A673 (cell line): Measurements from ENCODE around the gene COBLL1. TPM values are rescaled to one million over a fixed set of nuclear protein-coding genes. Genes with fewer than 3 reads are reported as not detected.

ENCODE experiments used
- BruUV-seq: library from RNA; stranded (reverse); fragments of 400-500 nt; replicated peaks from 2 replicates; lab custom pipeline; 2021; lab: Mats Ljungman, UMichigan
- CTCF ChIA-PET: fragments of 300-600 bp; sonication (Branson Sonifier 250); formaldehyde crosslinking; loops from one replicate; lab custom pipeline; 2022; ENCODE audit warnings: antibody characterized with exemption; lab: Charles Lee
- POLR2A ChIA-PET: fragments of 300-600 bp; sonication (Branson Sonifier 250); formaldehyde crosslinking; loops from one replicate; lab custom pipeline; 2022; ENCODE audit warnings: antibody characterized with exemption; ENCODE audit not compliant: low non-redundant PET; lab: Charles Lee
- DNase-seq: peaks from one replicate; pipeline ENCODE4 v3.0.0-alpha.2; 2015; ENCODE audit warnings: low spot score
- H3K27ac ChIP-seq: fragments of 200-600 bp; sonication (generic); 2 replicates; pipeline ENCODE4 v1.5.1; 2016; ENCODE audit warnings: mixed run types, low read depth, mild to moderate bottlenecking, mixed read lengths, antibody characterized with exemption, low read length; ENCODE audit not compliant: poor library complexity, severe bottlenecking
- H3K27me3 ChIP-seq: fragments of 200-600 bp; sonication (generic); replicated peaks from 2 replicates; pipeline ENCODE4 v1.6.1; 2017; ENCODE audit warnings: mixed run types, low read depth, mild to moderate bottlenecking, mixed read lengths, antibody characterized with exemption, low read length; ENCODE audit not compliant: insufficient read depth, poor library complexity
- H3K36me3 ChIP-seq: fragments of 200-600 bp; sonication (generic); 2 replicates; pipeline ENCODE4 v1.6.1; 2016; ENCODE audit warnings: mixed run types, mild to moderate bottlenecking, mixed read lengths, antibody characterized with exemption, low read length; ENCODE audit not compliant: insufficient read depth, poor library complexity, severe bottlenecking
- H3K4me1 ChIP-seq: fragments of 200-600 bp; sonication (generic); 2 replicates; pipeline ENCODE4 v1.6.1; 2017; ENCODE audit warnings: mixed run types, mild to moderate bottlenecking, mixed read lengths, antibody characterized with exemption, low read length; ENCODE audit not compliant: insufficient read depth, poor library complexity, severe bottlenecking
- H3K4me3 ChIP-seq: fragments of 200-600 bp; sonication (generic); 2 replicates; pipeline ENCODE4 v1.5.1; 2016; ENCODE audit warnings: low read depth, mixed run types, mild to moderate bottlenecking, mixed read lengths, low read length; ENCODE audit not compliant: poor library complexity, severe bottlenecking
- H3K9me3 ChIP-seq: fragments of 200-600 bp; sonication (generic); 2 replicates; pipeline ENCODE4 v1.6.1; 2016; ENCODE audit warnings: mixed run types, low read depth, mild to moderate bottlenecking, mixed read lengths, antibody characterized with exemption, low read length; ENCODE audit not compliant: poor library complexity, severe bottlenecking
- CTCF ChIP-seq: fragments of 300-800, 200-600 bp; sonication (generic); conservative IDR thresholded peaks from 2 replicates; pipeline ENCODE4 v1.5.1; 2017; ENCODE audit warnings: low read depth, mild to moderate bottlenecking, antibody characterized with exemption, low read length, moderate library complexity, mixed read lengths
- EZH2 ChIP-seq: fragments of 200-600 bp; sonication (generic); IDR thresholded peaks from 2 replicates; pipeline ENCODE4 v1.6.1; 2017; ENCODE audit warnings: borderline replicate concordance, low read depth, mild to moderate bottlenecking, mixed read lengths, antibody characterized with exemption, low read length; ENCODE audit not compliant: poor library complexity, severe bottlenecking
- intact Hi-C: fragments of 100-400 bp; cut with micrococcal nuclease; formaldehyde crosslinking; loops from one replicate; pipeline ENCODE4 v1.10.0; 2022; ENCODE audit not compliant: unreplicated experiment
- total RNA-seq: library from RNA; stranded (reverse); gene quantifications from 2 replicates; pipeline ENCODE4 v1.2.3, GENCODE V29; 2021

COBLL1 gene
- total RNA-seq, 1 experiment from 2014 or later: 6.6 TPM

- intact Hi-C loops: no loop called here
- Histone ChIP-seq H3K9me3 (no peaks in the 10 kb centered on the region), H3K27me3 (no peaks in the 10 kb centered on the region), H3K36me3 (no peaks in the 10 kb centered on the region), H3K4me3 (no peak overlapping the region), H3K27ac (no peak overlapping the region), H3K4me1 (no peaks in the 10 kb centered on the region)
- ChIA-PET CTCF (no interaction called here), POLR2A (no interaction called here)
- TF ChIP-seq CTCF (no peak), EZH2 (no peak)
- BruUV-seq: no TSS peak
- DNase-seq: no peak
Measured at GRCh38 chr2:164742738-164743317, 98.8 kb downstream of the COBLL1 start.

- ChIA-PET POLR2A (no interaction called here), CTCF (no interaction called here)
- TF ChIP-seq EZH2 (no peak), CTCF (no peak)
- no peaks in the 10 kb centered on the region for H3K9me3 ChIP-seq
- BruUV-seq: no TSS peak
- H3K27me3 ChIP-seq: no peaks in the 10 kb centered on the region
- no peak overlapping the region for H3K27ac ChIP-seq
- H3K36me3 ChIP-seq: no peaks in the 10 kb centered on the region
- intact Hi-C loops: loop anchor here (5.0 to 10.0 kb wide), 4 partner anchors 252 to 557 kb away; partner anchors contain the start of gene SCN3A
- peak; percentile 45 for DNase-seq
- no peak overlapping the region for H3K4me3 ChIP-seq
- no peaks in the 10 kb centered on the region for H3K4me1 ChIP-seq
Measured at GRCh38 chr2:164739966-164740365, 101.7 kb downstream of the COBLL1 start.

- Histone ChIP-seq H3K27ac (no peak overlapping the region), H3K4me3 (no peak overlapping the region), H3K4me1 (peaks cover 4% of the 10 kb centered on the region), H3K9me3 (no peaks in the 10 kb centered on the region), H3K27me3 (no peaks in the 10 kb centered on the region), H3K36me3 (no peaks in the 10 kb centered on the region)
- ChIA-PET CTCF (interaction anchor here (0.6 kb wide), 1 partner anchor 175 kb away, joined by 4 read pairs; no protein-coding TSS in a partner anchor), POLR2A (no interaction called here)
- TF ChIP-seq CTCF (peak; percentile 81), EZH2 (no peak)
- peak; percentile 87 for DNase-seq
- intact Hi-C loops: loop anchor here (1.0 to 10.0 kb wide), 7 partner anchors 103 to 560 kb away; partner anchors contain the start of genes COBLL1 and SCN3A
- BruUV-seq: no TSS peak
Measured at GRCh38 chr2:164737612-164738081, 104.0 kb downstream of the COBLL1 start.
